ENCODE data around the gene HAO1.

Gene HAO1

DNA sequence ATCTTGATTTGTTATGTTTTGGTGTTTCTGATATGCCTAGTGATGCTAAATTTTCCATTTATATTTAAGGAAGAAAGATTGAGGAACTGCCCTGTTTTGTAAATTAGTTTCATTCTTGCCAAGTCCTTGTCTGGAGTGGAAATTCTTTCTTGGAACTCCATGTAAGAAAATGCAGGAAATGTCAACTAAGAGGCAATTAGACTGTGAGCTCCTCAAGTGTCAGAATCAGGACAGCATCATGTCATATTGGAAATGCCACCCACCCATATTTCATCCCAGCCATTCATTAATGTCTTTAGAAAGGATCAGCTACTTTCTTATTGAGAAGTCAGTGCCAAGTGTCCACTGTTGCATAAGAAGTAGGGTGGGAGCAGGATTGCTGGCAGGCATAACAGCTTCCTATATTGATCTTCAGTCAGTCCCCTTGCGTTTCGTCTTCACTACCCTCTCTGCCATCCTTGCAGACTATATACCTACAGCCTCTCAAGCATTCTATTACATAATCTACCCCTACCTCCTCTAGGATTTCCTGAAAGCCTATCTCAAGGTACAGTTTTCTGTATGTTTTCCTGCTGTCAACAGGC, 42.4 kb downstream of the HAO1 start:
- no peak overlapping the region for H3K27ac ChIP-seq (ENCODE audit: low read depth, low read length, poor library complexity, severe bottlenecking)
- no peak overlapping the region for H2AFZ ChIP-seq (ENCODE audit: low read length)
- no peak overlapping the region for H3K9ac ChIP-seq (ENCODE audit: low read length)
- H3K79me2 ChIP-seq (ENCODE audit: insufficient read depth, low read length), result no peaks in the 10 kb centered on the region
- no peaks in the 10 kb centered on the region for H3K9me2 ChIP-seq (ENCODE audit: low read depth, low read length)
- H3K4me2 ChIP-seq (ENCODE audit: low read length), result no peak overlapping the region
- H3K27me3 ChIP-seq (ENCODE audit: insufficient read depth, low read length), result no peaks in the 10 kb centered on the region
- no peaks in the 10 kb centered on the region for H4K20me1 ChIP-seq (ENCODE audit: insufficient read depth, low read length)
- H3F3A ChIP-seq (ENCODE audit: insufficient read depth, low read length), result no peaks in the 10 kb centered on the region
- no peaks in the 10 kb centered on the region for H3K36me3 ChIP-seq (ENCODE audit: insufficient read depth, low read length)
- TF ChIP-seq, protein P1, sequence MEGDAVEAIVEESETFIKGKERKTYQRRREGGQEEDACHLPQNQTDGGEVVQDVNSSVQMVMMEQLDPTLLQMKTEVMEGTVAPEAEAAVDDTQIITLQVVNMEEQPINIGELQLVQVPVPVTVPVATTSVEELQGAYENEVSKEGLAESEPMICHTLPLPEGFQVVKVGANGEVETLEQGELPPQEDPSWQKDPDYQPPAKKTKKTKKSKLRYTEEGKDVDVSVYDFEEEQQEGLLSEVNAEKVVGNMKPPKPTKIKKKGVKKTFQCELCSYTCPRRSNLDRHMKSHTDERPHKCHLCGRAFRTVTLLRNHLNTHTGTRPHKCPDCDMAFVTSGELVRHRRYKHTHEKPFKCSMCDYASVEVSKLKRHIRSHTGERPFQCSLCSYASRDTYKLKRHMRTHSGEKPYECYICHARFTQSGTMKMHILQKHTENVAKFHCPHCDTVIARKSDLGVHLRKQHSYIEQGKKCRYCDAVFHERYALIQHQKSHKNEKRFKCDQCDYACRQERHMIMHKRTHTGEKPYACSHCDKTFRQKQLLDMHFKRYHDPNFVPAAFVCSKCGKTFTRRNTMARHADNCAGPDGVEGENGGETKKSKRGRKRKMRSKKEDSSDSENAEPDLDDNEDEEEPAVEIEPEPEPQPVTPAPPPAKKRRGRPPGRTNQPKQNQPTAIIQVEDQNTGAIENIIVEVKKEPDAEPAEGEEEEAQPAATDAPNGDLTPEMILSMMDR (IDR thresholded peaks at IDR 0.05; ENCODE audit: low read length), result no peak
- TF ChIP-seq EZH2 (IDR thresholded peaks at IDR 0.05; ENCODE audit: borderline replicate concordance, low read length), result no peak
- H3K9me3 ChIP-seq (ENCODE audit: low read length), result no peaks in the 10 kb centered on the region
- H3K4me1 ChIP-seq (ENCODE audit: insufficient read depth, low read length, severe bottlenecking), result no peaks in the 10 kb centered on the region
- H3K4me3 ChIP-seq (ENCODE audit: low read depth, low read length, poor library complexity, severe bottlenecking), result no peak overlapping the region

DNA sequence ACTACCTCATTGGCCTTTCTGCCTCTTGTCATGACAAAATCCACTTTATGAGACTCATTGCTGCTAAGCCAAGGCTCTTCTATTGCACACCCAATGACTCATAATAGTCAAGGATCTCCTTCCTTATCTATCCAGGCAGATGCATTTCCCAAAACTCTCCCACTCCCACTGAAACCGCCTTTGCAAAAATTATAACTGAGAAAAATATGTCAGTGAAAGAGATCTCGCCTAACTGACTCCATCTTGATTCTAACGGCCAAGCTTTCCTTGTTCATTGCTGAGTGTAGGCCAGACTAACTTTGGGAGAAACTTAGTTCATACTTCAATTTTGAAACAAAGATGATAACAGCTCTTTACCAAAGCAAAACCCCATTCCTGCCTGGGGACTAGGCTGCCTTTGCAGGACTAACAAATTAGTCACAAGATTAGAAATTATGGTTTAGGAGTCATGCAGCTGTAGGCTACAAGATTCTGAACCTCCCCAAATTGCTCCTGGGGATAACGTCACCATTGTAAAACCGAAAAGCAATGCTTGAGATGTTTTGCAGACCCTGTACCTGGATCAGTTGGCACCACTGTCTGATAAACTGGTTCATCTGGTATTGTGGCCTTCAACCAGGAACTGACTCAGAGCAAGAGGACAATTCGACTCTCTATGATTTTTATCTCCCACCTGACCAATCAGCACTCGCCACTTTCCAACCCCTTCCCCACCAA, 47.1 kb downstream of the HAO1 start:
- TF ChIP-seq EZH2 (IDR thresholded peaks at IDR 0.05; ENCODE audit: borderline replicate concordance, low read length), result no peak
- TF ChIP-seq, protein P1 (IDR thresholded peaks at IDR 0.05; ENCODE audit: low read length), result no peak
- Histone ChIP-seq H3K27me3 (ENCODE audit: insufficient read depth, low read length) (no peaks in the 10 kb centered on the region), H3K79me2 (ENCODE audit: insufficient read depth, low read length) (no peaks in the 10 kb centered on the region), H2AFZ (ENCODE audit: low read length) (no peak overlapping the region), H3K9me3 (ENCODE audit: low read length) (no peaks in the 10 kb centered on the region), H3K27ac (ENCODE audit: low read depth, low read length, poor library complexity, severe bottlenecking) (no peak overlapping the region), H3K4me2 (ENCODE audit: low read length) (no peak overlapping the region), H3K9ac (ENCODE audit: low read length) (no peak overlapping the region), H3K4me3 (ENCODE audit: low read depth, low read length, poor library complexity, severe bottlenecking) (no peak overlapping the region), H3K4me1 (ENCODE audit: insufficient read depth, low read length, severe bottlenecking) (no peaks in the 10 kb centered on the region), H4K20me1 (ENCODE audit: insufficient read depth, low read length) (no peaks in the 10 kb centered on the region), H3K36me3 (ENCODE audit: insufficient read depth, low read length) (no peaks in the 10 kb centered on the region), H3K9me2 (ENCODE audit: low read depth, low read length) (no peaks in the 10 kb centered on the region), H3F3A (ENCODE audit: insufficient read depth, low read length) (no peaks in the 10 kb centered on the region)

DNA sequence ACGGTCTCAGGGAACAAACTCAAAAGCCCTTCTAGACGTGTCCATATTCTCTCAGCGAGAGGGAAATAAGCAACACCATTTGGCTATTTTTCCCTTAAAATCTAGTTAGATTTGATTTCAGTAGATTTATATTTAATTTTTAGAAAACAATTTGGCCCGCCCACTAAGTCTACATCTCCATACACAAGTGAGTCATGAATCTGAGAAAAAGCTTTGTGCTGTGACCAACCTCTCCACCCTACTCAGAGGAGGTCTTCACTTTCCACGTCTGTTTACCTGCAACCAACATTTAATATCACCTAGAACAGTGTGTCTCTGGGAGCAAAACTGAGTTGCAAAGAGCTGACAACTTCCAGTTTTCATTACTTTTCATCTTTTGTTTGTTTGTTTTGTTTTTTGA, 48.6 kb downstream of the HAO1 start:
- H3F3A ChIP-seq (ENCODE audit: insufficient read depth, low read length), result no peaks in the 10 kb centered on the region
- no peaks in the 10 kb centered on the region for H3K36me3 ChIP-seq (ENCODE audit: insufficient read depth, low read length)
- no peaks in the 10 kb centered on the region for H3K9me2 ChIP-seq (ENCODE audit: low read depth, low read length)
- H3K4me3 ChIP-seq (ENCODE audit: low read depth, low read length, poor library complexity, severe bottlenecking), result no peak overlapping the region
- H3K4me2 ChIP-seq (ENCODE audit: low read length), result no peak overlapping the region
- H3K27me3 ChIP-seq (ENCODE audit: insufficient read depth, low read length), result no peaks in the 10 kb centered on the region
- no peaks in the 10 kb centered on the region for H3K9me3 ChIP-seq (ENCODE audit: low read length)
- H2AFZ ChIP-seq (ENCODE audit: low read length), result no peak overlapping the region
- no peak overlapping the region for H3K27ac ChIP-seq (ENCODE audit: low read depth, low read length, poor library complexity, severe bottlenecking)
- no peaks in the 10 kb centered on the region for H3K4me1 ChIP-seq (ENCODE audit: insufficient read depth, low read length, severe bottlenecking)
- no peaks in the 10 kb centered on the region for H3K79me2 ChIP-seq (ENCODE audit: insufficient read depth, low read length)
- TF ChIP-seq EZH2 (IDR thresholded peaks at IDR 0.05; ENCODE audit: borderline replicate concordance, low read length), result no peak
- TF ChIP-seq, protein P1 (IDR thresholded peaks at IDR 0.05; ENCODE audit: low read length), result no peak
- no peaks in the 10 kb centered on the region for H4K20me1 ChIP-seq (ENCODE audit: insufficient read depth, low read length)
- H3K9ac ChIP-seq (ENCODE audit: low read length), result no peak overlapping the region

Measured in OCI-LY1 (cell line).